NT2/D1 (cell line): ENCODE results near the gene FASTK.

Experiments
- DNase-seq: peaks from one replicate; pipeline ENCODE4 v3.0.0-alpha.2; 2011; ENCODE audit warnings: low read depth, low spot score
- H3K27me3 ChIP-seq: 2 replicates; pipeline ENCODE4 v1.6.0; 2011; ENCODE audit warnings: mild to moderate bottlenecking; ENCODE audit not compliant: insufficient read length, insufficient read depth
- H3K36me3 ChIP-seq: 2 replicates; pipeline ENCODE4 v1.6.1; 2011; ENCODE audit warnings: mild to moderate bottlenecking, low read length, mixed read lengths; ENCODE audit not compliant: insufficient read depth, insufficient read length
- H3K4me1 ChIP-seq: 2 replicates; pipeline ENCODE4 v1.5.1; 2011; ENCODE audit not compliant: insufficient read depth, insufficient read length
- H3K4me3 ChIP-seq: 2 replicates; pipeline ENCODE4 v1.5.1; 2011; ENCODE audit warnings: low read depth; ENCODE audit not compliant: insufficient read length
- H3K9ac ChIP-seq: 2 replicates; pipeline ENCODE4 v1.6.0; 2011; ENCODE audit warnings: low read depth; ENCODE audit not compliant: insufficient read length
- H3K9me3 ChIP-seq: 2 replicates; pipeline ENCODE4 v1.5.1; 2011; ENCODE audit warnings: mild to moderate bottlenecking, low read length; ENCODE audit not compliant: insufficient read depth
- SUZ12 ChIP-seq: IDR thresholded peaks from 2 replicates; pipeline ENCODE4 v1.6.1; 2011; ENCODE audit not compliant: insufficient read length, insufficient read depth; ENCODE audit errors: extremely low read depth
- YY1 ChIP-seq: IDR thresholded peaks from 2 replicates; pipeline ENCODE4 v1.6.1; 2011; ENCODE audit not compliant: insufficient read length, insufficient read depth
- ZNF274 ChIP-seq: IDR thresholded peaks from 2 replicates; pipeline ENCODE4 v1.6.1; 2011; ENCODE audit warnings: mild to moderate bottlenecking, low read depth, low read length

FASTK gene

GRCh38 chr7:151116603-151117440, 36.2 kb upstream of the FASTK start:
- H3K36me3 ChIP-seq: peaks cover 55% of the 10 kb centered on the region
- DNase-seq: no peak
- H3K27me3 ChIP-seq: no peaks in the 10 kb centered on the region
- TF ChIP-seq SUZ12 (no peak), ZNF274 (no peak), YY1 (no peak)
- H3K4me3 ChIP-seq: no peak overlapping the region
- H3K9me3 ChIP-seq: no peaks in the 10 kb centered on the region
- H3K9ac ChIP-seq: peak overlapping the region; percentile 59
- H3K4me1 ChIP-seq: peaks cover 17% of the 10 kb centered on the region

GRCh38 chr7:151115836-151116418, 35.3 kb upstream of the FASTK start:
- Histone ChIP-seq H3K9ac (peak overlapping the region; percentile 59), H3K4me3 (peak overlapping the region; percentile 40), H3K9me3 (no peaks in the 10 kb centered on the region), H3K36me3 (peaks cover 46% of the 10 kb centered on the region), H3K4me1 (peaks cover 18% of the 10 kb centered on the region), H3K27me3 (no peaks in the 10 kb centered on the region)
- no peak for DNase-seq
- TF ChIP-seq YY1 (no peak), ZNF274 (no peak), SUZ12 (no peak)

- no peak for DNase-seq
- peak overlapping the region; percentile 76 for H3K9ac ChIP-seq
- no peaks in the 10 kb centered on the region for H3K27me3 ChIP-seq
- TF ChIP-seq ZNF274: no peak
- TF ChIP-seq YY1: no peak
- no peak for TF ChIP-seq SUZ12
- peaks cover 39% of the 10 kb centered on the region for H3K36me3 ChIP-seq
- no peaks in the 10 kb centered on the region for H3K9me3 ChIP-seq
- peak overlapping the region; percentile 40 for H3K4me3 ChIP-seq
- peaks cover 24% of the 10 kb centered on the region for H3K4me1 ChIP-seq
These were observed 34.7 kb upstream of the FASTK start for GRCh38 chr7:151115121-151115835.

GRCh38 chr7:151114151-151115090, 33.8 kb upstream of the FASTK start:
- H3K36me3 ChIP-seq: peaks cover 31% of the 10 kb centered on the region
- TF ChIP-seq ZNF274 (no peak), YY1 (no peak), SUZ12 (no peak)
- no peaks in the 10 kb centered on the region for H3K9me3 ChIP-seq
- H3K27me3 ChIP-seq: no peaks in the 10 kb centered on the region
- no peak for DNase-seq
- H3K4me1 ChIP-seq: peaks cover 23% of the 10 kb centered on the region
- H3K9ac ChIP-seq: peak overlapping the region; percentile 76
- peak overlapping the region; percentile 40 for H3K4me3 ChIP-seq

- peaks cover 23% of the 10 kb centered on the region for H3K4me1 ChIP-seq
- peak overlapping the region; percentile 76 for H3K9ac ChIP-seq
- H3K4me3 ChIP-seq: peak overlapping the region; percentile 40
- H3K9me3 ChIP-seq: no peaks in the 10 kb centered on the region
- H3K36me3 ChIP-seq: peaks cover 22% of the 10 kb centered on the region
- no peaks in the 10 kb centered on the region for H3K27me3 ChIP-seq
- no peak for DNase-seq
- no peak for TF ChIP-seq SUZ12
- TF ChIP-seq ZNF274: no peak
- no peak for TF ChIP-seq YY1
These were observed 32.9 kb upstream of the FASTK start for GRCh38 chr7:151113344-151114150.
